HG02973 (cell line): ENCODE measurements around the gene DRC1.

Source experiments
- ATAC-seq: cut with Tn5 transposase; IDR thresholded peaks from one replicate; pipeline ENCODE4 v1.9.1; 2021; ENCODE audit warnings: moderate library complexity; ENCODE audit not compliant: unreplicated experiment

Gene DRC1

DNA sequence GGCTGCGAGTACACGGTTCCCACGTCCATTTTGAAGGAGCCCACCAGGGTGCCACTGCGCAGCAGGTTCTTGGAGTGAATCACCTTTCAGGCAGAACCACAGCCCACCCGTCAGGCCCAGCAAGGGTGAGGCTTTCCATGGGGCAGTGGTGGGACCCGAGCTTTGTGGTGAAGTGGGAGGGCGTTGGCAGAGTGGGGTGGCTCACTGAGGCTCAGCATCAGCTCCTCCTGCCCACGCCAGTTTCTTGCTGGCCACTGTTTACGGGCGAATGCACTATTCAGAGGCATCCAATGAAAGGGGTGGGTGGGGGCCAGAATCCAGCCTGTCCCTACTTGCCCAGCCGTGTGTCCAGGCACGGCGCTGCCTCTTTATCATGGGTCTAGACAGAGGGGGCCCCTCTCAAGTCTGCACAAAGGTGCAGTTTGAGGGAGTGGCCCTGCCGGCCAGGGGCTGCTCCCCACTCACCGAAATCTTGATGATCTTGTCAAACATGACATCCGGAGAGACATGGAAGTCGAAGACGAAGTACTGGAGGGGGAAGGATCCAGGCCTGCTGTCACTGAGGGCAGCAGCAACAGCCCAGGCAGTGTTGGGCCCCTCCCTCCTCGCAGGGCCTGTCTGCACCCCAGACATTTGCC lies 87.6 kb downstream of the DRC1 start:
- ATAC-seq, result no peak

DNA sequence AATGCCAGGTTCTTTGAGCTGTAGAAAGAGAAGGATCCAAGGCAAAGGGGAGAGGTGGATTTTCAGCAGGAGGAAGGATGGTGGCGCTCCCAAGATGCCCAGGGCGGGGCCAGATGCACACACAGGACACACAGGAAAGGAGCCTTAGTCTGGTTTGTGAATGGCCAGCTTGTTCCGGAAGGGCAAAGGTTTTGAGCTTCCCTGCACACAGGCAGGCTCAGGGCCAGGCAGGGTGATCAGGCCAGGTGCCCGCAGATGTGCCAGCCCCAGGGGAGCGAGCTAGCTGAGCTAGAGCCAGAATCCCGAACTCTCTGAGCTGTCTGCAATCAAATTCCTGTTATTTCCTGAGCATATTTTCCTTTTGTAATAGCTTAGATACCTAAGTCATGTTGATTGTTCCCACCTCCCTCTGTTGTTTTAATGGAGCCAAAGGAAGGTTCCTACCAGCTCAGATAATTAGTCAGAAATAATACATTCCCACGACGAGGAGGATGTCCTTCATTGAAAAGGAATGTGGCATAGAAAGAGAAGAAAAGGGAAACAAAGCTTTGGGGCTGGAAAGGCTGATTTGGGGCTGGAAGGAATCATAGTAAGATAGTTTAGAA lies 89.9 kb downstream of the DRC1 start:
- no peak for ATAC-seq

- no peak for ATAC-seq
Measured at GRCh38 chr2:26492749-26493515, 91.2 kb downstream of the DRC1 start.

- ATAC-seq, result no peak
Measured at GRCh38 chr2:26493566-26493965, 91.8 kb downstream of the DRC1 start.

DNA sequence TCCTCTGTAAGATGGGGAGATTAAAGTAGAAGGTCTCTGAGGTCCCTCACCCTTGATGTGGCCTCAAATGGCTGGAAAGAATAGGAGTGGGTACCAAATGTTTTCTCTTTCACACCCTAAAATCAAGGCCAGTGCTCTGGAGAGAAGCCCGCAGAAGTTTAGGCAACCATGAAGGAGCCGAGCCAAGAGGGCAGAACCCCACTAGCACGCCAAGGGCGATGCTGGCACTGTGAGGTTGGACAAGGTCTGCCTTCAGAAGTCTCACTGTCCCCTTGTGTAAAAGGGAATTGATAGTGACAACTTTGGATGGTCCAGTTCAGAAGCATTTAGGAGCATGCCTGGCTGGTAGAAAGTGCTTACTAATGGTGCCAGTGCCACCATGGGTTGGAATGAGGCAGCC lies 92.5 kb downstream of the DRC1 start:
- no peak for ATAC-seq

GRCh38 chr2:26494891-26495290 lies 93.2 kb downstream of the DRC1 start:
- no peak for ATAC-seq

DNA sequence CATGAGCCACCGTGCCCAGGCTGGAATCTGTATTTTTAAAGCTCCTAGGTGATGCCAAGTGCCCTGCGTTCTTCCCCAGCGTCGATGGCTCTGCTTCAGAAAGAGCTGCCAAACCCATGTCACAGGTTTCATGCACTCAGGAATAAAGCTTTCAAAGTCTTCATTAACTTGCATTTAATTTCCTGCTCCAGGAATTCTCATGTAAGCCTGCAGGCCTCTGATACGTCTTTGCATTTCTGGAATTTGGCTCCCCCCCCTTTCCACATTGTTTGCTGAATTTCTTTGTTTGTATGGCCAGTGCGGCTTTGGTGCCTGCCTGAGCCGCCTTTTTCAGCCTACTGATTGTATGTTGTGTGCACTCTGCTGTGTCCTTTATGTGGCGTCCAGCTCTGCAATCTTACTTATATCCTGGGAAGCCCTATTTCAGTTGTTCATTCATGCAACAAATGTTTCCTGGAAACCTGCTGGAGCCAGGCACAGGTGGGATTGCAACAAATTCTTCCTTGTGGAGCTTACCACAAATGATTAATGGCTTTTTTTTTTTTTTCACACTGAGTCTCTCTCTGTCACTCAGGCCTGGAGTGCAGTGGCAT lies 94.1 kb downstream of the DRC1 start:
- ATAC-seq, result no peak

- no peak for ATAC-seq
Measured at GRCh38 chr2:26500406-26500805, 98.7 kb downstream of the DRC1 start.

DNA sequence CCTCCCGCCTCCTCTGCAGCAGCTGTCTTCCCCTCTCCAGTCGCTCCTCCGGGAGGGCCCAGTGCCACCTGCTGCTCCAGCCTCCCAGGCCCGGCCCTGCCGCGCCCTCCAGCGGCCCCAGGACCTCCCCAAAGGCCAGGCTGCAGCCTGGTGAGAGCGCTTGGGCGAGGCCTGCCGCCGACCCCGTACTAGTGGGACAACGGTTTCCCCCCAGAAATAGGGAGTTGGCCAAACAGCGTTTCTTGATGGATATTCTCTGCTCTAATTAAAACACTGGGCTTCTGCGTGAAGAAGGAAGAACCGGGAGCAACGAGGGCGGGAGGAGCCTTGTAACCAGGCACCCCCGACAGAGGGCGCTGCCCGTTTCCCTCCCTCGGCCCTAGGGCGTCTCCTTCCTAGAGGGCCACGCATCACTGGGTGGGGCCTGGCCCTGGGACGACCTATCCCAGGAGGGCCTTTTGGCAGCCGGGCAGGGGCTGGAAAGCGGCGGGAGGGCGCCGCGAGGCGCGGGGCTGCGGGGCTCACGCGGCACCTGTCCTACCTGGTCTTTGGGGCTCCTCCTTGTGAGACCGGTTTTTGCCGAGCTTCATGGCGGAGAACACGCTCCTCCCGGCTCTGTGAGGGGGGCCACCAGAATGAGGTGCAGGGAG lies 101.6 kb downstream of the DRC1 start:
- ATAC-seq, result peak; percentile 62

DNA sequence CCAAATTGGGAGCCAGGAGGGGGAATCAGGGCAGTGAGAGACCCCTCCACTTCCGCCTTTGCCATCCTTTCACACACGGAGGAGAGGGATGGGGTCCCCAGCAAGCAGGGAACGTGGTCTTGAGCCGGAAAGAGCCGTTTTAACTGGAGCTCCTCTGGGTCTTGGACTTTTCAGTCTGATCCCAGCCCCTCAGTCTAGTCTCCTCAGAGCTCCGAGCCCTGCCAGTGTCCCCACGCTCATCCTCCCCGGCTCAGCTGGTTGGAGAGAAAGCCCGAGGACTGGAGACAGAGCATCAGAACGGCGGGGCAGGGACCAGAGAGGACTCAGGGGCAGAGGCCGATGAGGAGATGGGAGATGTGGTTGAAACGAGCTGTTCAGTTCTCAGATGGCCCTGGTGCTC lies 102.3 kb downstream of the DRC1 start:
- ATAC-seq, result no peak

GRCh38 chr2:26506279-26506678 lies 104.6 kb downstream of the DRC1 start:
- no peak for ATAC-seq
